ENCODE measurements around the gene CKS1B.

Gene CKS1B

GRCh38 chr1:154992721-154993571, 18.5 kb downstream of the CKS1B start:
- Histone ChIP-seq H3K4me3 (ENCODE audit: low read depth, low read length, poor library complexity, severe bottlenecking) (no peak overlapping the region), H3K36me3 (ENCODE audit: insufficient read depth, low read length) (peaks cover 30% of the 10 kb centered on the region), H3F3A (ENCODE audit: insufficient read depth, low read length) (no peaks in the 10 kb centered on the region), H3K9me3 (ENCODE audit: low read length) (no peaks in the 10 kb centered on the region), H3K79me2 (ENCODE audit: insufficient read depth, low read length) (no peaks in the 10 kb centered on the region), H3K27me3 (ENCODE audit: insufficient read depth, low read length) (no peaks in the 10 kb centered on the region), H3K27ac (ENCODE audit: low read depth, low read length, poor library complexity, severe bottlenecking) (no peak overlapping the region), H3K9me2 (ENCODE audit: low read depth, low read length) (no peaks in the 10 kb centered on the region), H4K20me1 (ENCODE audit: insufficient read depth, low read length) (no peaks in the 10 kb centered on the region), H3K9ac (ENCODE audit: low read length) (no peak overlapping the region), H3K4me2 (ENCODE audit: low read length) (no peak overlapping the region), H3K4me1 (ENCODE audit: insufficient read depth, low read length, severe bottlenecking) (peaks cover 8% of the 10 kb centered on the region), H2AFZ (ENCODE audit: low read length) (no peak overlapping the region)
- TF ChIP-seq CTCF (IDR thresholded peaks at IDR 0.05; ENCODE audit: low read length) (peak; percentile 32), EZH2 (IDR thresholded peaks at IDR 0.05; ENCODE audit: borderline replicate concordance, low read length) (no peak)

- Histone ChIP-seq H3K4me1 (ENCODE audit: insufficient read depth, low read length, severe bottlenecking) (peaks cover 9% of the 10 kb centered on the region), H3K36me3 (ENCODE audit: insufficient read depth, low read length) (peaks cover 22% of the 10 kb centered on the region), H4K20me1 (ENCODE audit: insufficient read depth, low read length) (no peaks in the 10 kb centered on the region), H3F3A (ENCODE audit: insufficient read depth, low read length) (no peaks in the 10 kb centered on the region), H2AFZ (ENCODE audit: low read length) (no peak within 1 kb of the TSS), H3K27me3 (ENCODE audit: insufficient read depth, low read length) (no peaks in the 10 kb centered on the region), H3K9ac (ENCODE audit: low read length) (no peak within 1 kb of the TSS), H3K9me2 (ENCODE audit: low read depth, low read length) (no peaks in the 10 kb centered on the region), H3K27ac (ENCODE audit: low read depth, low read length, poor library complexity, severe bottlenecking) (peak within 1 kb of the TSS; percentile 43), H3K9me3 (ENCODE audit: low read length) (no peaks in the 10 kb centered on the region), H3K79me2 (ENCODE audit: insufficient read depth, low read length) (no peaks in the 10 kb centered on the region), H3K4me2 (ENCODE audit: low read length) (no peak within 1 kb of the TSS), H3K4me3 (ENCODE audit: low read depth, low read length, poor library complexity, severe bottlenecking) (no peak within 1 kb of the TSS)
- TF ChIP-seq CTCF (IDR thresholded peaks at IDR 0.05; ENCODE audit: low read length), result no peak
- no peak for TF ChIP-seq EZH2 (IDR thresholded peaks at IDR 0.05; ENCODE audit: borderline replicate concordance, low read length)
Observed at GRCh38 chr1:154993572-154994268, 19.2 kb downstream of the CKS1B start, which contains the start of gene LENEP. TSS of gene LENEP (plus strand) at chr1:154993586. CDS start at chr1:154993608, 22 bp downstream.

- peaks cover 17% of the 10 kb centered on the region for H3K36me3 ChIP-seq (ENCODE audit: insufficient read depth, low read length)
- no peak overlapping the region for H2AFZ ChIP-seq (ENCODE audit: low read length)
- H3K27me3 ChIP-seq (ENCODE audit: insufficient read depth, low read length), result no peaks in the 10 kb centered on the region
- peak overlapping the region; percentile 43 for H3K27ac ChIP-seq (ENCODE audit: low read depth, low read length, poor library complexity, severe bottlenecking)
- H3K79me2 ChIP-seq (ENCODE audit: insufficient read depth, low read length), result no peaks in the 10 kb centered on the region
- H3F3A ChIP-seq (ENCODE audit: insufficient read depth, low read length), result no peaks in the 10 kb centered on the region
- TF ChIP-seq CTCF (IDR thresholded peaks at IDR 0.05; ENCODE audit: low read length), result no peak
- no peak for TF ChIP-seq EZH2 (IDR thresholded peaks at IDR 0.05; ENCODE audit: borderline replicate concordance, low read length)
- no peaks in the 10 kb centered on the region for H4K20me1 ChIP-seq (ENCODE audit: insufficient read depth, low read length)
- H3K4me3 ChIP-seq (ENCODE audit: low read depth, low read length, poor library complexity, severe bottlenecking), result no peak overlapping the region
- H3K9me3 ChIP-seq (ENCODE audit: low read length), result no peaks in the 10 kb centered on the region
- H3K9me2 ChIP-seq (ENCODE audit: low read depth, low read length), result no peaks in the 10 kb centered on the region
- peaks cover 14% of the 10 kb centered on the region for H3K4me1 ChIP-seq (ENCODE audit: insufficient read depth, low read length, severe bottlenecking)
- H3K4me2 ChIP-seq (ENCODE audit: low read length), result no peak overlapping the region
- no peak overlapping the region for H3K9ac ChIP-seq (ENCODE audit: low read length)
Observed at GRCh38 chr1:154994269-154994587, 19.7 kb downstream of the CKS1B start.
